IMR-90 (cell line): Measurements from ENCODE around the gene CHPF. TPM values are rescaled to one million over a fixed set of nuclear protein-coding genes. Genes with fewer than 3 reads are reported as not detected.

Experiments
- ATAC-seq: fragments of 200-7000 bp; cut with Tn5 transposase; 2 replicates; pipeline ENCODE4 v1.9.1; 2020; ENCODE audit warnings: low read depth, mild to moderate bottlenecking, moderate library complexity
- BruUV-seq: library from RNA; stranded (reverse); fragments of 400-500 nt; replicated peaks from 2 replicates; lab custom pipeline; 2021; lab: Mats Ljungman, UMichigan
- CTCF ChIA-PET: fragments of 300-600 bp; formaldehyde crosslinking; extraction: SDS; loops from one replicate; lab custom pipeline; 2021; ENCODE audit warnings: antibody characterized with exemption; lab: Yijun Ruan, JAX
- POLR2A ChIA-PET: fragments of 300-600 bp; sonication (Branson Sonifier 250); formaldehyde crosslinking; loops from one replicate; lab custom pipeline; 2022; ENCODE audit warnings: antibody characterized with exemption; ENCODE audit not compliant: unreplicated experiment; lab: Charles Lee
- DNase-seq: peaks from one replicate; pipeline ENCODE4 v3.0.0; 2013
- H2AFZ ChIP-seq: replicated peaks from 2 replicates; pipeline ENCODE3; 2013; ENCODE audit warnings: low read length, mild to moderate bottlenecking; ENCODE audit not compliant: poor library complexity
- H2AK5ac ChIP-seq: 2 replicates; pipeline ENCODE4 v1.6.1; 2013; ENCODE audit warnings: low read depth, low read length, inconsistent platforms
- H2AK9ac ChIP-seq: replicated peaks from 2 replicates; pipeline ENCODE3; 2013; ENCODE audit warnings: mild to moderate bottlenecking, low read depth, low read length, moderate library complexity; ENCODE audit not compliant: poor library complexity
- H2BK120ac ChIP-seq: 2 replicates; pipeline ENCODE4 v1.6.1; 2013; ENCODE audit warnings: low read depth, low read length, inconsistent platforms
- H2BK15ac ChIP-seq: 3 replicates; pipeline ENCODE4 v1.6.1; 2013; ENCODE audit warnings: low read depth, low read length, inconsistent platforms
- H2BK20ac ChIP-seq: 2 replicates; pipeline ENCODE4 v1.6.1; 2013; ENCODE audit warnings: low read depth, mild to moderate bottlenecking, inconsistent platforms, low read length, moderate library complexity
- H2BK5ac ChIP-seq: 2 replicates; pipeline ENCODE4 v1.6.1; 2013; ENCODE audit warnings: mild to moderate bottlenecking, low read depth, low read length, inconsistent platforms; ENCODE audit not compliant: poor library complexity, severe bottlenecking
- H3K14ac ChIP-seq: replicated peaks from 2 replicates; pipeline ENCODE4 v1.6.1; 2013; ENCODE audit warnings: low read depth, low read length, inconsistent platforms
- H3K18ac ChIP-seq: 2 replicates; pipeline ENCODE4 v1.6.1; 2013; ENCODE audit warnings: low read depth, low read length, control low read depth
- H3K23ac ChIP-seq: 2 replicates; pipeline ENCODE4 v1.6.1; 2013; ENCODE audit warnings: low read depth, low read length, inconsistent platforms
- H3K27ac ChIP-seq: 2 replicates; pipeline ENCODE4 v1.5.1; 2013; ENCODE audit warnings: mild to moderate bottlenecking, control low read depth, low read length; ENCODE audit not compliant: insufficient read depth
- H3K27me3 ChIP-seq: 2 replicates; pipeline ENCODE4 v1.6.1; 2013; ENCODE audit warnings: low read length; ENCODE audit not compliant: control insufficient read depth, insufficient read depth
- H3K36me3 ChIP-seq: 2 replicates; pipeline ENCODE4 v1.6.1; 2013; ENCODE audit warnings: low read length, mixed read lengths; ENCODE audit not compliant: control insufficient read depth, insufficient read depth
- H3K4ac ChIP-seq: 2 replicates; pipeline ENCODE4 v1.6.1; 2013; ENCODE audit warnings: low read depth, low read length, inconsistent platforms
- H3K4me1 ChIP-seq: 2 replicates; pipeline ENCODE4 v1.6.1; 2013; ENCODE audit warnings: low read length, mixed read lengths; ENCODE audit not compliant: control insufficient read depth, insufficient read depth
- H3K4me2 ChIP-seq: 2 replicates; pipeline ENCODE4 v1.6.1; 2013; ENCODE audit warnings: low read depth, mild to moderate bottlenecking, control low read depth, low read length, moderate library complexity
- H3K4me3 ChIP-seq: 2 replicates; pipeline ENCODE4 v1.5.1; 2013; ENCODE audit warnings: low read depth, mild to moderate bottlenecking, control low read depth, low read length, moderate library complexity; ENCODE audit not compliant: insufficient read depth
- H3K56ac ChIP-seq: 2 replicates; pipeline ENCODE4 v1.6.1; 2013; ENCODE audit warnings: low read length, inconsistent platforms; ENCODE audit not compliant: insufficient read depth; ENCODE audit errors: extremely low read depth
- H3K79me1 ChIP-seq, 2 experiments: 2 replicates each; pipeline ENCODE4 v1.6.1; 2013; ENCODE audit warnings: low read length in 2 of 2, inconsistent platforms in 1 of 2, low read depth in 1 of 2
- H3K9ac ChIP-seq: 2 replicates; pipeline ENCODE4 v1.6.1; 2013; ENCODE audit warnings: low read depth, low read length, control low read depth
- H3K9me1 ChIP-seq: 2 replicates; pipeline ENCODE4 v1.6.1; 2013; ENCODE audit warnings: low read length, inconsistent platforms; ENCODE audit not compliant: insufficient read depth
- H3K9me3 ChIP-seq: 2 replicates; pipeline ENCODE4 v1.6.1; 2013; ENCODE audit warnings: low read length; ENCODE audit not compliant: control insufficient read depth, insufficient read depth
- H4K20me1 ChIP-seq: 2 replicates; pipeline ENCODE4 v1.6.1; 2013; ENCODE audit warnings: low read length, inconsistent platforms; ENCODE audit not compliant: insufficient read depth
- H4K5ac ChIP-seq: 2 replicates; pipeline ENCODE4 v1.6.1; 2013; ENCODE audit warnings: mild to moderate bottlenecking, low read depth, low read length, control low read depth
- H4K8ac ChIP-seq, 2 experiments: 2 replicates each; pipeline ENCODE4 v1.6.1; 2013; ENCODE audit warnings: low read depth in 2 of 2, low read length in 2 of 2, control low read depth in 1 of 2, inconsistent platforms in 1 of 2
- H4K91ac ChIP-seq: 2 replicates; pipeline ENCODE4 v1.6.1; 2013; ENCODE audit warnings: low read depth, low read length, inconsistent platforms; ENCODE audit not compliant: insufficient read depth
- CHD1 ChIP-seq: IDR thresholded peaks from 2 replicates; pipeline ENCODE4 v1.6.1; 2012; ENCODE audit warnings: low read depth, low read length, improper control_type of control experiment
- RAD21 ChIP-seq: IDR thresholded peaks from 2 replicates; pipeline ENCODE4 v1.6.1; 2012; ENCODE audit warnings: low read length, improper control_type of control experiment
- WGBS, 2 experiments: methylation state at CpG; one replicate each; pipeline versions ENCODE4 v1.1.5 to v1.1.7; 2013; ENCODE audit warnings: missing lambda C conversion rate in 2 of 2; ENCODE audit not compliant: insufficient read length in 1 of 2; ENCODE audit errors: extremely low coverage in 2 of 2; 5-methylcytosine and 5-hydroxymethylcytosine counted together
- dilution Hi-C: fragments of 300-500 bp; cut with HindIII; formaldehyde crosslinking; loops from one replicate; pipeline ENCODE4 v1.14.3; 2018; ENCODE audit warnings: low sequenced_read_pairs; ENCODE audit not compliant: unreplicated experiment
- in situ Hi-C: fragments of 300-500 bp; cut with MboI; formaldehyde crosslinking; loops from 3 replicates; pipeline ENCODE4 v1.14.3; 2019; ENCODE audit warnings: low sequenced_read_pairs, inconsistent platforms, mixed read lengths
- intact Hi-C: fragments of 100-400 bp; cut with micrococcal nuclease; formaldehyde crosslinking; loops from 2 replicates; pipeline ENCODE4 v1.10.0; 2022
- polyA plus RNA-seq, 3 experiments: library from polyadenylated mRNA; depleted of rRNA; stranded (reverse); fragments of >200 nt; gene quantifications; 2 replicates each; pipeline ENCODE4 v1.2.3, GENCODE V29; 2012; ENCODE audit warnings: low replicate concordance in 1 of 3
- total RNA-seq: library from RNA; depleted of rRNA; stranded (reverse); fragments of >200 nt; gene quantifications from 2 replicates; pipeline ENCODE4 v1.2.3, GENCODE V29; 2012

CHPF gene
- total and polyA plus RNA-seq, 2 of the 4 experiments (the other 2 are of a cell fraction): 24.0 to 115 TPM

- no peak overlapping the region for H4K5ac ChIP-seq
- in situ Hi-C loops: no loop called here
- dilution Hi-C loops: no loop called here
Measured at GRCh38 chr2:219555956-219556355, 12.3 kb upstream of the CHPF start.

More at GRCh38 chr2:219555956-219556355, 12.3 kb upstream of the CHPF start:
- ATAC-seq (no peak), DNase-seq (no peak)
- WGBS, 2 experiments: 90% methylated on average over 2 of the region's 20 CpGs; no CpG with 5 or more reads in 1 of the 2 experiments
- CTCF ChIA-PET: no interaction called here
- no peak overlapping the region for H3K18ac ChIP-seq
- no peak overlapping the region for H3K9ac ChIP-seq
- BruUV-seq: no TSS peak
- no peak overlapping the region for H2BK120ac ChIP-seq
- no peak overlapping the region for H2BK20ac ChIP-seq
- H2BK5ac ChIP-seq: no peak overlapping the region
- H3K27ac ChIP-seq: no peak overlapping the region
- no peak overlapping the region for H3K4me2 ChIP-seq
- no peak overlapping the region for H2AK9ac ChIP-seq
- H3K9me1 ChIP-seq: no peaks in the 10 kb centered on the region
- intact Hi-C loops: no loop called here
- H3K36me3 ChIP-seq: no peaks in the 10 kb centered on the region
- peaks cover 10% of the 10 kb centered on the region; the same call in 1 of the 2 replicates for H3K4me1 ChIP-seq
- no peak overlapping the region for H3K4me3 ChIP-seq
- H2AFZ ChIP-seq: no peak overlapping the region
- no peak overlapping the region for H3K56ac ChIP-seq
- H3K23ac ChIP-seq: no peak overlapping the region
- no peak overlapping the region for H4K8ac ChIP-seq
- H2BK15ac ChIP-seq: no peak overlapping the region
- peaks cover 3% of the 10 kb centered on the region for H4K20me1 ChIP-seq
- no peaks in the 10 kb centered on the region for H3K9me3 ChIP-seq
- POLR2A ChIA-PET: no interaction called here
- H2AK5ac ChIP-seq: no peak overlapping the region
- H4K91ac ChIP-seq: no peak overlapping the region
- H3K79me1 ChIP-seq: no peaks in the 10 kb centered on the region
- no peak overlapping the region for H3K4ac ChIP-seq
- TF ChIP-seq CHD1 (no peak), RAD21 (no peak)
- no peak overlapping the region for H3K14ac ChIP-seq
- no peaks in the 10 kb centered on the region for H3K27me3 ChIP-seq
